Measurements from ENCODE around the gene AFF4. TPM values are rescaled to one million over a fixed set of nuclear protein-coding genes. Genes with fewer than 3 reads are reported as not detected.

The AFF4 gene
- total RNA-seq, 1 experiment from 2014 or later, result 85.3 TPM

DNA sequence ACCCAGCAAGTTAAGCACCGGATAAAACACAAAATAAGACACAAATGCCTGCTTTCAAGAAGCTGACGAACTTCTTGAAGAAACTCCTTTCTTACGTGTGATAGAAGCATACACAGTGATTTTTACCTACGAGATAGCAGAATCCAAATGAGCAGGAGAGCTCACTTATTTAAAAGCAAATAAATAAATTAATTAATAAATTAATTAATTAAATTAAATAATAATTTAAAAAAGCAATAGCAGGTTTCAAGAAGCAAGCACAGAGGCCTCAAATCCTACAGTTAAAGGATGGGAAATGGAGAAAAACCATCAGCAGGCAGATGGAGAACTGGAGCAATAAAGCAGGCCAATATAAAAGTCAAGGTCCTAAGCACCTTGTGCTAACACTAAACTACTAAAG, 72.6 kb downstream of the AFF4 start:
- Histone ChIP-seq H3K27me3 (replicated peaks; ENCODE audit: insufficient read depth, low read depth, low read length, poor library complexity) (no peaks in the 10 kb centered on the region), H3K27ac (ENCODE audit: low read depth, low read length, poor library complexity, severe bottlenecking) (no peak overlapping the region), H3K4me3 (ENCODE audit: low read depth, low read length, poor library complexity, severe bottlenecking) (no peak overlapping the region), H3K4me1 (ENCODE audit: insufficient read depth, low read length, poor library complexity, severe bottlenecking) (no peaks in the 10 kb centered on the region), H3K36me3 (ENCODE audit: insufficient read depth, low read length, poor library complexity, severe bottlenecking) (peaks cover 67% of the 10 kb centered on the region), H3K9me3 (ENCODE audit: low read depth, low read length, poor library complexity, severe bottlenecking) (no peaks in the 10 kb centered on the region)
- ChIA-PET POLR2A (ENCODE audit: low non-redundant PET) (no interaction called here), CTCF (no interaction called here)
- TF ChIP-seq, protein P1, sequence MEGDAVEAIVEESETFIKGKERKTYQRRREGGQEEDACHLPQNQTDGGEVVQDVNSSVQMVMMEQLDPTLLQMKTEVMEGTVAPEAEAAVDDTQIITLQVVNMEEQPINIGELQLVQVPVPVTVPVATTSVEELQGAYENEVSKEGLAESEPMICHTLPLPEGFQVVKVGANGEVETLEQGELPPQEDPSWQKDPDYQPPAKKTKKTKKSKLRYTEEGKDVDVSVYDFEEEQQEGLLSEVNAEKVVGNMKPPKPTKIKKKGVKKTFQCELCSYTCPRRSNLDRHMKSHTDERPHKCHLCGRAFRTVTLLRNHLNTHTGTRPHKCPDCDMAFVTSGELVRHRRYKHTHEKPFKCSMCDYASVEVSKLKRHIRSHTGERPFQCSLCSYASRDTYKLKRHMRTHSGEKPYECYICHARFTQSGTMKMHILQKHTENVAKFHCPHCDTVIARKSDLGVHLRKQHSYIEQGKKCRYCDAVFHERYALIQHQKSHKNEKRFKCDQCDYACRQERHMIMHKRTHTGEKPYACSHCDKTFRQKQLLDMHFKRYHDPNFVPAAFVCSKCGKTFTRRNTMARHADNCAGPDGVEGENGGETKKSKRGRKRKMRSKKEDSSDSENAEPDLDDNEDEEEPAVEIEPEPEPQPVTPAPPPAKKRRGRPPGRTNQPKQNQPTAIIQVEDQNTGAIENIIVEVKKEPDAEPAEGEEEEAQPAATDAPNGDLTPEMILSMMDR (conservative IDR thresholded peaks at IDR 0.05; ENCODE audit: low read depth, low read length), result no peak
- TF ChIP-seq EZH2 (IDR thresholded peaks at IDR 0.05; ENCODE audit: borderline replicate concordance, low read depth, low read length, poor library complexity, severe bottlenecking), result no peak
- no TSS peak for BruUV-seq (replicated peaks)
- no peak for DNase-seq (ENCODE audit: low spot score)
- intact Hi-C loops (cut with micrococcal nuclease; ENCODE audit: unreplicated experiment), result no loop called here

DNA sequence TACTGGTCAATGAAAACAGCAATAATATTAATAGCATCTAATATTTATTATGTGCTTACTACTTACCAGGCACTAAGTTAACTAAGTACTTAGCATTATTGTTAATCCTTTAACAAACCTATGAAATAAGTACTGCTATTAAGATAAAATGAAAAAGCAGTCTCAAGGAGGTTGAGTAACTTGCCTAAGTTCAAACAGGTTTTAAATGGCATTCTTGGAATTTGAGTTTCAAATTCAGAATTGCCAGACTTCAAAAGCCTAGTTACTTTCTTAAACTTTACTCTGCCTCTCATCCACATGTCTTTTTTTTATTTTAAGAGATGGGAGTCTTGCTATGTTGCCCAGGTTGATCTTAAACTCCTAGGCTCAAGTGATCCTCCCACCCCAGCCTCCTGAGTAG, 73.9 kb downstream of the AFF4 start:
- BruUV-seq (replicated peaks), result no TSS peak
- no peak for TF ChIP-seq EZH2 (IDR thresholded peaks at IDR 0.05; ENCODE audit: borderline replicate concordance, low read depth, low read length, poor library complexity, severe bottlenecking)
- TF ChIP-seq, protein P1 (conservative IDR thresholded peaks at IDR 0.05; ENCODE audit: low read depth, low read length), result no peak
- DNase-seq (ENCODE audit: low spot score), result no peak
- ChIA-PET CTCF (no interaction called here), POLR2A (ENCODE audit: low non-redundant PET) (no interaction called here)
- intact Hi-C loops (cut with micrococcal nuclease; ENCODE audit: unreplicated experiment), result no loop called here
- H3K36me3 ChIP-seq (ENCODE audit: insufficient read depth, low read length, poor library complexity, severe bottlenecking), result peaks cover 55% of the 10 kb centered on the region
- H3K9me3 ChIP-seq (ENCODE audit: low read depth, low read length, poor library complexity, severe bottlenecking), result no peaks in the 10 kb centered on the region
- no peak overlapping the region for H3K4me3 ChIP-seq (ENCODE audit: low read depth, low read length, poor library complexity, severe bottlenecking)
- no peaks in the 10 kb centered on the region for H3K27me3 ChIP-seq (replicated peaks; ENCODE audit: insufficient read depth, low read depth, low read length, poor library complexity)
- no peaks in the 10 kb centered on the region for H3K4me1 ChIP-seq (ENCODE audit: insufficient read depth, low read length, poor library complexity, severe bottlenecking)
- no peak overlapping the region for H3K27ac ChIP-seq (ENCODE audit: low read depth, low read length, poor library complexity, severe bottlenecking)

DNA sequence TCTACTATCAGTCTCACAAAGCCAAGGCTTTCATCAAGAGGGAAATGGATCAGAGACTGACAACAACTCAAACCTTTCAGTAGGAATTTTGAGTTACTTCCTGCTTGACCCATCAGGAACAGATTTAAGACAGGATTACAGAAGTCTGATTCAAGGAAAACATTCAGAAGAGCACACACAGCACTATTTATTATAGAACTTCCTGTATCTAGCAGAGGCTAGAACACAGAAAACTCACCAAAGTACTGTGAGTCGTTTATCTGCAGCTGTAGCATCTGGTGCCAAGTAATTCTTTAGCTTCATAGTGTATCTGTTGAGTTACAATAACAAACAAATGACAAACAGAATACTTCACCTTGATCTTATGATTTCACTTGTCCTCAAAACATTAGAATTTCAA, 76.2 kb downstream of the AFF4 start:
- Histone ChIP-seq H3K27ac (ENCODE audit: low read depth, low read length, poor library complexity, severe bottlenecking) (no peak overlapping the region), H3K36me3 (ENCODE audit: insufficient read depth, low read length, poor library complexity, severe bottlenecking) (peaks cover 38% of the 10 kb centered on the region), H3K4me1 (ENCODE audit: insufficient read depth, low read length, poor library complexity, severe bottlenecking) (no peaks in the 10 kb centered on the region), H3K9me3 (ENCODE audit: low read depth, low read length, poor library complexity, severe bottlenecking) (no peaks in the 10 kb centered on the region), H3K4me3 (ENCODE audit: low read depth, low read length, poor library complexity, severe bottlenecking) (no peak overlapping the region), H3K27me3 (replicated peaks; ENCODE audit: insufficient read depth, low read depth, low read length, poor library complexity) (no peaks in the 10 kb centered on the region)
- intact Hi-C loops (cut with micrococcal nuclease; ENCODE audit: unreplicated experiment), result no loop called here
- TF ChIP-seq, protein P1 (conservative IDR thresholded peaks at IDR 0.05; ENCODE audit: low read depth, low read length), result no peak
- no peak for TF ChIP-seq EZH2 (IDR thresholded peaks at IDR 0.05; ENCODE audit: borderline replicate concordance, low read depth, low read length, poor library complexity, severe bottlenecking)
- BruUV-seq (replicated peaks), result no TSS peak
- ChIA-PET CTCF (no interaction called here), POLR2A (ENCODE audit: low non-redundant PET) (no interaction called here)
- no peak for DNase-seq (ENCODE audit: low spot score)

Measured in A673 (cell line).